Osteocyte (in vitro differentiated cells): ENCODE data around the gene SPINK14. TPM values are rescaled to one million over a fixed set of nuclear protein-coding genes. Genes with fewer than 3 reads are reported as not detected.

Source experiments
- DNase-seq: peaks from one replicate; pipeline ENCODE4 v3.0.0; 2021; ENCODE audit warnings: mixed read lengths; ENCODE audit not compliant: unreplicated experiment; ENCODE audit errors: extremely low spot score
- H3K27ac Mint-ChIP-seq: one replicate; pipeline ENCODE4 v1.8.0; 2021; ENCODE audit warnings: mild to moderate bottlenecking, mixed read lengths; ENCODE audit not compliant: unreplicated experiment
- H3K27me3 Mint-ChIP-seq: one replicate; pipeline ENCODE4 v1.8.0; 2021; ENCODE audit warnings: mixed read lengths; ENCODE audit not compliant: unreplicated experiment
- H3K36me3 Mint-ChIP-seq: one replicate; pipeline ENCODE4 v1.8.0; 2021; ENCODE audit warnings: mixed read lengths; ENCODE audit not compliant: unreplicated experiment
- H3K4me1 Mint-ChIP-seq: one replicate; pipeline ENCODE4 v1.8.0; 2021; ENCODE audit warnings: mixed read lengths; ENCODE audit not compliant: unreplicated experiment
- H3K4me3 Mint-ChIP-seq: one replicate; pipeline ENCODE4 v1.8.0; 2021; ENCODE audit warnings: mild to moderate bottlenecking, moderate library complexity, mixed read lengths; ENCODE audit not compliant: unreplicated experiment
- H3K9me3 Mint-ChIP-seq: one replicate; pipeline ENCODE4 v1.8.0; 2021; ENCODE audit warnings: mixed read lengths; ENCODE audit not compliant: unreplicated experiment
- total RNA-seq: library from RNA; stranded (reverse); gene quantifications from 2 replicates; pipeline ENCODE4 v1.2.1, GENCODE V29; 2021
- TF ChIP-seq, protein P1 (sequence below): fragments of 200-600 bp; sonication (generic); IDR thresholded peaks from 2 replicates; pipeline ENCODE4 v1.5.0; 2021; ENCODE audit warnings: antibody characterized with exemption, mild to moderate bottlenecking, moderate library complexity

Gene SPINK14
- total RNA-seq, 1 donor from 2014 or later = not detected

DNA sequence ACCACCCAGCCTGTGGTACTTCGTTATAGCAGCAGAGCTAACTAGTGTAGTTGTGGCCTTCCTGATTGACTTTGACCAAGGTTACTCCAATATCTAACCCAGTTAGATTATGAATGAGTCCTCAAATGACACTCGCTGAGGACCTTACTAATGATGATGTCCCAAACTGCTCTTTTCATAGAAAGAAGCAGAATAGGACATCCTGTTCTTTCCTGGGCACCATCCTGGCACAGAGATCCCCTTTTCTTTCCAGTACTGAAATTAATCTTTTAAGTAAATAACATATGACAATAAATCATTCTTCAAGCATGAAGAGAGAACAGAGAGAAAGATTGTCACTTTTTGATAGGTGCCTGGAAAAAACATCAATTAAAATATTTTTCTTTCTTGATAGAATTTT is 26.7 kb upstream of the SPINK14 start:
- Mint-ChIP-seq H3K4me1 (peaks cover 14% of the 10 kb centered on the region), H3K4me3 (no peak overlapping the region), H3K9me3 (no peaks in the 10 kb centered on the region), H3K27ac (no peak overlapping the region), H3K36me3 (peaks cover 5% of the 10 kb centered on the region), H3K27me3 (no peaks in the 10 kb centered on the region)
- DNase-seq = no peak
- TF ChIP-seq, protein P1, sequence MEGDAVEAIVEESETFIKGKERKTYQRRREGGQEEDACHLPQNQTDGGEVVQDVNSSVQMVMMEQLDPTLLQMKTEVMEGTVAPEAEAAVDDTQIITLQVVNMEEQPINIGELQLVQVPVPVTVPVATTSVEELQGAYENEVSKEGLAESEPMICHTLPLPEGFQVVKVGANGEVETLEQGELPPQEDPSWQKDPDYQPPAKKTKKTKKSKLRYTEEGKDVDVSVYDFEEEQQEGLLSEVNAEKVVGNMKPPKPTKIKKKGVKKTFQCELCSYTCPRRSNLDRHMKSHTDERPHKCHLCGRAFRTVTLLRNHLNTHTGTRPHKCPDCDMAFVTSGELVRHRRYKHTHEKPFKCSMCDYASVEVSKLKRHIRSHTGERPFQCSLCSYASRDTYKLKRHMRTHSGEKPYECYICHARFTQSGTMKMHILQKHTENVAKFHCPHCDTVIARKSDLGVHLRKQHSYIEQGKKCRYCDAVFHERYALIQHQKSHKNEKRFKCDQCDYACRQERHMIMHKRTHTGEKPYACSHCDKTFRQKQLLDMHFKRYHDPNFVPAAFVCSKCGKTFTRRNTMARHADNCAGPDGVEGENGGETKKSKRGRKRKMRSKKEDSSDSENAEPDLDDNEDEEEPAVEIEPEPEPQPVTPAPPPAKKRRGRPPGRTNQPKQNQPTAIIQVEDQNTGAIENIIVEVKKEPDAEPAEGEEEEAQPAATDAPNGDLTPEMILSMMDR = no peak

DNA sequence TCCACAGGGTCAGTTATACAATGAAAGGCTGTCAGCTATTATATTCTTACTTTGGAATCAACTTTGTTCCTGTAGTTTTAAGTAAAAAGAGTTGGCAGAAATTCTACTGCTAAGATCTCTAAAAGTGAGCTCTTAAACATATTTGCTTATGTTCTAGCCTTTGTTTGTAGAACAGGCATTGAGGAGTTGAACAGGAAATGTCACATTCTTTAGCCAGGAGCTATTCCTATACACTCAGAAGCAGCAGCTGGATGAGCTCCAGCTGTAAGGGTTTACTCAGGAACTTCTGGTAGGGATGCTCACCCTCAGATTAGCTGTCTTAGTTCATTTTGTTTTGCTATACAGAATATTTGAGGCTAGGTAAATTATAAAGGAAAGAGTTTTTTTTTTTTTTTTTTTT is 22.4 kb upstream of the SPINK14 start:
- Mint-ChIP-seq H3K27me3 (peaks cover 10% of the 10 kb centered on the region), H3K9me3 (no peaks in the 10 kb centered on the region), H3K27ac (peak overlapping the region; percentile 48), H3K4me1 (peaks cover 14% of the 10 kb centered on the region), H3K4me3 (no peak overlapping the region), H3K36me3 (no peaks in the 10 kb centered on the region)
- no peak for DNase-seq
- TF ChIP-seq, protein P1 = no peak

DNA sequence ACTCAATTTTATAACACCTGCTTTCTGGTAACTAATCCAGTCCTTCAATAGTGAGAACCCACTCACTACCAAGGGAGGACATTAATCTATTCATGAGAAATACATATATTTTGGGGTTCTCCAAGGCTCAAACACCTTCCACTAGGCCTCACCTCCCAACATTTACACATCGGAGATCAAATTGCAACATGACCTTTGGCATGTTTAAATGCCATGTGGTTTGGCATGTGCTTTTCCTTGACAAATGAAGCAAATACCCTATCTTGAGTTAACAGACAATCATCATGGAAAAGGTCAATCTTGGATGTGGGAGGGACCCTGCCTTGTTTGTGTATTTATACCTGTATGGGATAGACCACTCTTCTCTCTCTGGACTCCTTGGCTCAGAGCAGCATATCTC is 21.9 kb upstream of the SPINK14 start:
- Mint-ChIP-seq H3K27ac (no peak overlapping the region), H3K4me3 (no peak overlapping the region), H3K9me3 (no peaks in the 10 kb centered on the region), H3K36me3 (no peaks in the 10 kb centered on the region), H3K27me3 (peaks cover 10% of the 10 kb centered on the region), H3K4me1 (peaks cover 14% of the 10 kb centered on the region)
- no peak for DNase-seq
- TF ChIP-seq, protein P1 = no peak

DNA sequence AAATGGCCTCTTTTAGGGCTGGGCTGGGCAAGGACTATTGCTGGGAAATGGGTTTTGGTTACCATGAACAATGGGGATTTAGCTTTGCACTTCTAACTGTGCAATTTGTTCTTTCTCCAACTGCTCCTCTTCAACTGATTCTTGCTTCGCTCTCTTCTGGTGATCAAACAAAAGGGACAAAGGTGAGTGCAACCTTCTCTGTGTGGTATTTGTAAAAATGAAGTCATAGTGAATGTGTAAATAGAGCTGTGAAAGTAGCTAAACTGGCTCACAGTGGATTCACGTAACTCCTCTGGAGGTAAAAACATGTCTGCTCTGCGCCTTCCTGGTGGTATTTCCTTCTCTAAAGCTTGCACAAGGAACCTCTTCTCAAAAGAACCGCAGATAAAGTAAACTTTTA is 20.9 kb upstream of the SPINK14 start:
- TF ChIP-seq, protein P1 = no peak
- no peak overlapping the region for H3K4me3 Mint-ChIP-seq
- H3K36me3 Mint-ChIP-seq = no peaks in the 10 kb centered on the region
- no peak overlapping the region for H3K27ac Mint-ChIP-seq
- no peak for DNase-seq
- H3K27me3 Mint-ChIP-seq = peaks cover 15% of the 10 kb centered on the region
- H3K4me1 Mint-ChIP-seq = peaks cover 19% of the 10 kb centered on the region
- H3K9me3 Mint-ChIP-seq = no peaks in the 10 kb centered on the region

DNA sequence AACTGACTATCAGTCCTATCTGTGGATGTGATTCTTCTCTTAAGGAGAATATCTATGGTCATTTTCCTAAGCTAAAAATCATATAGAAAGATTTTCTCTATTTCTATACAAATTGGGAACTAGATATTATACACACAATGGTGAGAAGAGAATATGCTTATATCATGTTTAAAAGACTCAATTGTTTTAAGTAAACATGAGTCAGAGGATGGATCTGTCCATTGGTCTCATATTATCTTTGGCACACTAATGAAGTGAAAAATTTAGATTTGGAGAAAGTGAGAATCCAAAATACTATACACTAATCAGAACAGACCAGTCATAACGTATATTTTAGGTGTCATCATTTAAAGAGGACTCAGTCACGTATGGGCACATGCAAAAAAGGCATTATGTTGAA is 16.5 kb upstream of the SPINK14 start:
- Mint-ChIP-seq H3K27ac (no peak overlapping the region), H3K27me3 (peaks cover 26% of the 10 kb centered on the region), H3K4me1 (peaks cover 5% of the 10 kb centered on the region), H3K9me3 (peaks cover 2% of the 10 kb centered on the region), H3K4me3 (no peak overlapping the region), H3K36me3 (no peaks in the 10 kb centered on the region)
- no peak for DNase-seq
- TF ChIP-seq, protein P1 = no peak
